DOHH2 (cell line): ENCODE measurements around the gene SUPT3H.

Experiments
- H3F3A ChIP-seq: fragments of 200-600 bp; sonication (generic), shearing (Covaris generic); 2 replicates; pipeline ENCODE4 v1.6.0; 2016; ENCODE audit warnings: antibody characterized with exemption, mild to moderate bottlenecking; ENCODE audit not compliant: control insufficient read depth, insufficient read depth
- H3K27ac ChIP-seq: fragments of 200-600 bp; sonication (generic); 2 replicates; pipeline ENCODE4 v1.5.1; 2014; ENCODE audit warnings: low read depth, mild to moderate bottlenecking, low read length, moderate library complexity
- H3K27me3 ChIP-seq: fragments of 200-600 bp; sonication (generic); 2 replicates; pipeline ENCODE4 v1.6.1; 2014; ENCODE audit warnings: mild to moderate bottlenecking, low read length, mixed read lengths; ENCODE audit not compliant: control insufficient read depth
- H3K36me3 ChIP-seq: fragments of 200-600 bp; sonication (generic); 2 replicates; pipeline ENCODE4 v1.6.1; 2014; ENCODE audit warnings: mild to moderate bottlenecking, low read length, moderate library complexity, mixed read lengths; ENCODE audit not compliant: control insufficient read depth
- H3K4me1 ChIP-seq: fragments of 200-600 bp; sonication (generic); 2 replicates; pipeline ENCODE4 v1.6.1; 2014; ENCODE audit warnings: mild to moderate bottlenecking, low read length, mixed read lengths; ENCODE audit not compliant: control insufficient read depth
- H3K4me2 ChIP-seq: fragments of 200-600 bp; sonication (generic); 2 replicates; pipeline ENCODE4 v1.6.0; 2014; ENCODE audit warnings: mild to moderate bottlenecking, low read length, moderate library complexity
- H3K4me3 ChIP-seq: fragments of 200-600 bp; sonication (generic); 2 replicates; pipeline ENCODE4 v1.5.1; 2014; ENCODE audit warnings: mild to moderate bottlenecking, low read length, mixed read lengths
- H3K79me2 ChIP-seq: fragments of 200-600 bp; sonication (generic); 2 replicates; pipeline ENCODE4 v1.6.1; 2014; ENCODE audit warnings: mild to moderate bottlenecking, low read length, mixed read lengths; ENCODE audit not compliant: control insufficient read depth
- H3K9me2 ChIP-seq: fragments of 200-600 bp; sonication (generic); replicated peaks from 2 replicates; pipeline ENCODE4 v1.6.1; 2014; ENCODE audit warnings: mild to moderate bottlenecking, low read length, mixed read lengths; ENCODE audit not compliant: control insufficient read depth
- H3K9me3 ChIP-seq: fragments of 200-600 bp; sonication (generic); 2 replicates; pipeline ENCODE4 v1.6.1; 2014; ENCODE audit warnings: antibody characterized with exemption, low read length, mixed read lengths; ENCODE audit not compliant: control insufficient read depth, insufficient read depth
- H4K20me1 ChIP-seq: fragments of 200-600 bp; sonication (generic); 2 replicates; pipeline ENCODE4 v1.6.0; 2014; ENCODE audit warnings: low read depth, mild to moderate bottlenecking, antibody characterized with exemption, low read length, moderate library complexity; ENCODE audit not compliant: control insufficient read depth, insufficient read depth
- CTCF ChIP-seq: fragments of 200-600 bp; sonication (generic); IDR thresholded peaks from one replicate; pipeline ENCODE4 v1.5.1; 2014; ENCODE audit warnings: antibody characterized with exemption, mild to moderate bottlenecking, low read depth, low read length; ENCODE audit not compliant: poor library complexity, severe bottlenecking
- EZH2phosphoT487 ChIP-seq: fragments of 200-600 bp; sonication (generic); IDR thresholded peaks from 2 replicates; pipeline ENCODE4 v1.6.1; 2017; ENCODE audit warnings: borderline replicate concordance, mild to moderate bottlenecking, antibody characterized with exemption, low read length, moderate library complexity, mixed read lengths

The SUPT3H gene

DNA sequence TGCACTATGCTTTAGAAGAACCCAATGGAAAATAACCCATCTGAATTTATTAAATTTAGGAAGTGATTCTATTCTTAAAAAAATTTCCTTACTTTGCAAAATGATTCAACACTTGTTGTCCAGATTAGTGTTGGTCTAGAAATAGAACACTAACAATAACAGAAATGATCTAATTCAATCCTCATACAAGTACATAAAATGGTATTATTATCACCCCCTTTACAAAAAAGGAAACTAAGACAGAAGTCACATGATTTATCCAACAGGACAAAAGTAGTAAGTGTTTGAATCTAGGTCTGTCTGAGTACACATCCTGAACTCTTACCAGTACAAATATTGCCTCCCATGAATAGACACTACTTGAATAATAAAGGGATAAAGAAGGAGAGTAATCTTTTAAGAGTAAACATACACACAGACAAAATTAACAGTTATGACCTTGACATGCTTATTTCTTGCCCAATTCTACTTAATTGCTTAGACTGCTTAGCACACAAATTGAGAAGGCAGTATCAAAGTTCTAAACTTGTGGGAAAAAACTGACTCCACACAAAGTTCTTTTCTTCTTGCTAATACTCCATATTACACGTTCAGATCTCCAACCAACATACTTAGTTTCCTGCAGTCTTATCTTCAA lies 245.0 kb downstream of the SUPT3H start:
- no peaks in the 10 kb centered on the region for H3K4me1 ChIP-seq
- no peak overlapping the region for H3K27ac ChIP-seq
- no peak overlapping the region for H3K4me3 ChIP-seq
- no peaks in the 10 kb centered on the region for H3K27me3 ChIP-seq
- H3K9me3 ChIP-seq, result no peaks in the 10 kb centered on the region
- H3F3A ChIP-seq, result no peaks in the 10 kb centered on the region
- TF ChIP-seq EZH2phosphoT487 (no peak), CTCF (no peak)
- no peaks in the 10 kb centered on the region for H3K36me3 ChIP-seq
- no peak overlapping the region for H3K4me2 ChIP-seq
- no peaks in the 10 kb centered on the region for H3K79me2 ChIP-seq
- no peaks in the 10 kb centered on the region for H4K20me1 ChIP-seq
- no peaks in the 10 kb centered on the region for H3K9me2 ChIP-seq

GRCh38 chr6:45132059-45132458 lies 245.7 kb downstream of the SUPT3H start:
- H3K9me2 ChIP-seq, result no peaks in the 10 kb centered on the region
- no peak for TF ChIP-seq EZH2phosphoT487
- no peak for TF ChIP-seq CTCF
- H3K27ac ChIP-seq, result no peak overlapping the region
- no peak overlapping the region for H3K4me2 ChIP-seq
- H3K27me3 ChIP-seq, result no peaks in the 10 kb centered on the region
- no peak overlapping the region for H3K4me3 ChIP-seq
- no peaks in the 10 kb centered on the region for H3K9me3 ChIP-seq
- H4K20me1 ChIP-seq, result no peaks in the 10 kb centered on the region
- no peaks in the 10 kb centered on the region for H3K36me3 ChIP-seq
- no peaks in the 10 kb centered on the region for H3F3A ChIP-seq
- H3K4me1 ChIP-seq, result no peaks in the 10 kb centered on the region
- no peaks in the 10 kb centered on the region for H3K79me2 ChIP-seq

DNA sequence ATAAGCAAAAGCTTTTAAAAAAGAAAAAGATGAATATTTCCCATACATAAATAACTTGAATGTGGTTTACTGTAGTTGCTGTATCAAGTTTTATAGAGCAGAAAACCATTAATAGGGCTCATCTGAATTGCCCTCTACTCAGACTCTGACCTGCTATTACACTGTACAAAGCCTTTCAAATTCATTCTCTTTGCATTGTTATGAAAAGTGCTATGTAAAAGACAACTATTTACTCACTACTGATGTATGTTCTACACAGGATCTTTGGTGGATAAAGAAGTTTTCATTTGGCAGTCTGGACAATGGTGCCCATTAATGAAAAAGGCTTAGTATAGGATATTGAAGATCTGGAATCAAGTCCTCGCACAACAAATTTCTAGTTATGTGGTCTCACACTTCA lies 248.7 kb downstream of the SUPT3H start:
- Histone ChIP-seq H3K79me2 (no peaks in the 10 kb centered on the region), H3K27ac (no peak overlapping the region), H3K4me1 (no peaks in the 10 kb centered on the region), H3K36me3 (no peaks in the 10 kb centered on the region), H3K9me3 (no peaks in the 10 kb centered on the region), H3K4me3 (no peak overlapping the region), H3K27me3 (no peaks in the 10 kb centered on the region), H3K9me2 (no peaks in the 10 kb centered on the region), H3F3A (no peaks in the 10 kb centered on the region), H3K4me2 (no peak overlapping the region), H4K20me1 (no peaks in the 10 kb centered on the region)
- no peak for TF ChIP-seq CTCF
- no peak for TF ChIP-seq EZH2phosphoT487
